Measurements from ENCODE around the gene KLHL14. TPM values are rescaled to one million over a fixed set of nuclear protein-coding genes. Genes with fewer than 3 reads are reported as not detected.
A peak's percentile ranks its signal among the peaks of the same experiment; 100 is the strongest.

KLHL14 gene
- total and polyA plus RNA-seq, 2 donors (not counting 1 experiment from before 2014, with no cell fraction given) = 18.5 to 42.5 TPM

DNA sequence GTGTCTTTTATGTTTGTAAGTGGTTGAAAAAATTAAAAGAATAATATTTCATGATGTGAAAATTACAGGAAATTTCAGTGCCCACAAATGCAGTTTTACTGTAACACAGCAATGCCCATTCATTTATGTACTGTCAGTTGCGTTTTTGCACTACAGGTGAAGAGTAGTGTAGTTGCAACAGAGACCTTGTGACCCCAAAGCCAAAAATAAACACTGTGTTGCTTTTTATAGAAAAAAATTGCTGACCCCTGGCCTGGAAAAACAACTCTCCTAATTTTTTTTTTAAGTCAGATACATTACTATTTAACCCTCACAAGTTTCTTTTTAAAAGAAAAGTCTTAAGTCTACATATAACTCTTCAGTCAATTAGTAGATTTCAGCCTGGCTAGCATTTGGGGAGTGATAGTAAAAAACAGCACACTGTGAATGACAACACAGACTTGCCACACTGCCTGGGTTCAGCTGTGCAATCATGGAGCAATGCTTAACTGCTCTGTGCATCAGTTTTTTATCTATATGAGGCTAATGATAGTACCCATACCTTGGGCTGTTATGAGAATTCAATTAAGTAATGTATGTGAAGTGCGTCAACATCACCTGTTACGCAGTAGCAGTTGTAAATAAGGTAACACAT, 8.1 kb downstream of the KLHL14 start:
- Mint-ChIP-seq H3K4me3 (no peak overlapping the region), H3K27ac (peak overlapping the region; percentile 43), H3K9me3 (ENCODE audit: insufficient read depth) (no peaks in the 10 kb centered on the region), H3K4me1 (peaks cover 71% of the 10 kb centered on the region), H3K27me3 (no peaks in the 10 kb centered on the region)
- Histone ChIP-seq H3K9ac (ENCODE audit: low read length) (no peak overlapping the region), H3K36me3 (replicated peaks in 1 of 2; ENCODE audit: control extremely low read depth in 1 of 2, control insufficient read depth in 1 of 2, extremely low read depth in 1 of 2, insufficient read depth in 2 of 2, low read length in 1 of 2) (no peaks in the 10 kb centered on the region), H4K20me1 (ENCODE audit: control insufficient read depth, insufficient read depth, low read length, poor library complexity, severe bottlenecking) (no peaks in the 10 kb centered on the region), H2AFZ (ENCODE audit: insufficient read depth, low read depth, low read length, poor library complexity, severe bottlenecking) (no peak overlapping the region), H3K4me1 (ENCODE audit: control insufficient read depth in 2 of 2, insufficient read depth in 2 of 2, low read length in 2 of 2) (peaks cover 48 to 80% of the 10 kb centered on the region in 2 donors), H3K27ac (ENCODE audit: low read length in 2 of 2) (peak overlapping the region in 1 of 2 donors; percentile 76), H3K4me2 (replicated peaks; ENCODE audit: low read depth, low read length, poor library complexity, severe bottlenecking) (no peak overlapping the region), H3K9me3 (ENCODE audit: control extremely low read depth in 1 of 3, control insufficient read depth in 2 of 3, insufficient read depth in 1 of 3, low read length in 2 of 3) (no peaks in the 10 kb centered on the region), H3K27me3 (replicated peaks in 1 of 4; ENCODE audit: control extremely low read depth in 1 of 4, control insufficient read depth in 3 of 4, insufficient read depth in 4 of 4, low read length in 3 of 4) (no peaks in the 10 kb centered on the region), H3K4me3 (ENCODE audit: control extremely low read depth in 1 of 5, extremely low read depth in 1 of 5, insufficient read depth in 1 of 5, low read depth in 2 of 5, low read length in 4 of 5) (no peak overlapping the region), H3K79me2 (ENCODE audit: control insufficient read depth, insufficient read depth, low read length) (peaks cover 71% of the 10 kb centered on the region)
- CTCF ChIA-PET = no interaction called here
- POLR2A ChIA-PET = no interaction called here
- 100% methylated on average over 2 of the region's 3 CpGs for WGBS (ENCODE audit: insufficient coverage)
- TF ChIP-seq EZH2 (IDR thresholded peaks at IDR 0.05; ENCODE audit: borderline replicate concordance, insufficient read depth, low read depth, low read length, poor library complexity, severe bottlenecking) = no peak
- TF ChIP-seq, protein P1, sequence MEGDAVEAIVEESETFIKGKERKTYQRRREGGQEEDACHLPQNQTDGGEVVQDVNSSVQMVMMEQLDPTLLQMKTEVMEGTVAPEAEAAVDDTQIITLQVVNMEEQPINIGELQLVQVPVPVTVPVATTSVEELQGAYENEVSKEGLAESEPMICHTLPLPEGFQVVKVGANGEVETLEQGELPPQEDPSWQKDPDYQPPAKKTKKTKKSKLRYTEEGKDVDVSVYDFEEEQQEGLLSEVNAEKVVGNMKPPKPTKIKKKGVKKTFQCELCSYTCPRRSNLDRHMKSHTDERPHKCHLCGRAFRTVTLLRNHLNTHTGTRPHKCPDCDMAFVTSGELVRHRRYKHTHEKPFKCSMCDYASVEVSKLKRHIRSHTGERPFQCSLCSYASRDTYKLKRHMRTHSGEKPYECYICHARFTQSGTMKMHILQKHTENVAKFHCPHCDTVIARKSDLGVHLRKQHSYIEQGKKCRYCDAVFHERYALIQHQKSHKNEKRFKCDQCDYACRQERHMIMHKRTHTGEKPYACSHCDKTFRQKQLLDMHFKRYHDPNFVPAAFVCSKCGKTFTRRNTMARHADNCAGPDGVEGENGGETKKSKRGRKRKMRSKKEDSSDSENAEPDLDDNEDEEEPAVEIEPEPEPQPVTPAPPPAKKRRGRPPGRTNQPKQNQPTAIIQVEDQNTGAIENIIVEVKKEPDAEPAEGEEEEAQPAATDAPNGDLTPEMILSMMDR (IDR thresholded peaks at IDR 0.05) = no peak
- no peak for ATAC-seq (ENCODE audit: low read depth)
- intact Hi-C loops (cut with micrococcal nuclease) = no loop called here
- no peak for DNase-seq

DNA sequence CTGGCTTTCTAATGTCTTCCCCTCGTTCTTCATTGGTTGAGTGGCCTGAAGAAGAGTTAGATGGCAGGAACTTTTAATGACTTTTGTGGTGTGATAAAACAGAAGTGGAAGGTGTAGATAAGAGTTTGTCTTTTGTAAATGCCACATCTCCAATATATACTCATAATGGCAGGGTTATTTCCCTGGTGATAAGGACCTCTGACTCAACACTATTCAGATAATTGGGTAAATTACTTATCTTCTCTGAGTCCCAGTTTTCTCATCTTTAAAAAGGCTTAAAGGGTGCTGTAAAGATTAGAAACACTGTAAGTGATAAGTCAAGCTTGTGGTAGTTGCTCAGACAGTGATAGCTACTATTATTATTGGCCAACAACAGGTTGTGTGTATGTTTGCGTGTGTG, 9.5 kb downstream of the KLHL14 start:
- peak overlapping the region; percentile 75 for H3K27ac Mint-ChIP-seq
- no peak overlapping the region for H3K9ac ChIP-seq (ENCODE audit: low read length)
- no peak overlapping the region for H3K4me2 ChIP-seq (replicated peaks; ENCODE audit: low read depth, low read length, poor library complexity, severe bottlenecking)
- H3K9me3 ChIP-seq (ENCODE audit: control extremely low read depth in 1 of 3, control insufficient read depth in 2 of 3, insufficient read depth in 1 of 3, low read length in 2 of 3) = no peaks in the 10 kb centered on the region
- H3K4me1 ChIP-seq (ENCODE audit: control insufficient read depth in 2 of 2, insufficient read depth in 2 of 2, low read length in 2 of 2) = peaks cover 47 to 87% of the 10 kb centered on the region in 2 donors
- ChIA-PET POLR2A (no interaction called here), CTCF (interaction anchor here (1.4 kb wide), 1 partner anchor 49 kb away, joined by 5 read pairs; no protein-coding TSS in a partner anchor)
- no peaks in the 10 kb centered on the region for H3K36me3 ChIP-seq (replicated peaks in 1 of 2; ENCODE audit: control extremely low read depth in 1 of 2, control insufficient read depth in 1 of 2, extremely low read depth in 1 of 2, insufficient read depth in 2 of 2, low read length in 1 of 2)
- H3K4me3 ChIP-seq (ENCODE audit: control extremely low read depth in 1 of 5, extremely low read depth in 1 of 5, insufficient read depth in 1 of 5, low read depth in 2 of 5, low read length in 4 of 5) = no peak overlapping the region
- no peak overlapping the region for H3K4me3 Mint-ChIP-seq
- TF ChIP-seq EZH2 (IDR thresholded peaks at IDR 0.05; ENCODE audit: borderline replicate concordance, insufficient read depth, low read depth, low read length, poor library complexity, severe bottlenecking) = no peak
- TF ChIP-seq, protein P1 (IDR thresholded peaks at IDR 0.05) = no peak
- no peaks in the 10 kb centered on the region for H3K9me3 Mint-ChIP-seq (ENCODE audit: insufficient read depth)
- H3K27ac ChIP-seq (ENCODE audit: low read length in 2 of 2) = peak overlapping the region in 1 of 2 donors; percentile 76
- H3K27me3 Mint-ChIP-seq = no peaks in the 10 kb centered on the region
- ATAC-seq (ENCODE audit: low read depth) = no peak
- H4K20me1 ChIP-seq (ENCODE audit: control insufficient read depth, insufficient read depth, low read length, poor library complexity, severe bottlenecking) = no peaks in the 10 kb centered on the region
- intact Hi-C loops (cut with micrococcal nuclease) = no loop called here
- peaks cover 65% of the 10 kb centered on the region for H3K79me2 ChIP-seq (ENCODE audit: control insufficient read depth, insufficient read depth, low read length)
- H3K4me1 Mint-ChIP-seq = peaks cover 72% of the 10 kb centered on the region
- WGBS (ENCODE audit: insufficient coverage) = no CpG with 5 or more reads among the region's 2 CpGs
- no peak overlapping the region for H2AFZ ChIP-seq (ENCODE audit: insufficient read depth, low read depth, low read length, poor library complexity, severe bottlenecking)
- no peaks in the 10 kb centered on the region for H3K27me3 ChIP-seq (replicated peaks in 1 of 4; ENCODE audit: control extremely low read depth in 1 of 4, control insufficient read depth in 3 of 4, insufficient read depth in 4 of 4, low read length in 3 of 4)
- no peak for DNase-seq
